ENCODE measurements around the gene TIMM10. TPM values are rescaled to one million over a fixed set of nuclear protein-coding genes. Genes with fewer than 3 reads are reported as not detected.

Gene TIMM10
- total RNA-seq, 5 donors from 2014 or later (not counting 1 experiment from before 2014, with no cell fraction given), result 20.7 to 33.2 (median 26.2) TPM

- H3K4me1 Mint-ChIP-seq, result peaks cover 52 to 69% (median 61%) of the 10 kb centered on the region in 3 donors
- Histone ChIP-seq H3K27ac (ENCODE audit: low read length) (peak overlapping the region; percentile 93), H3K4me1 (ENCODE audit: control insufficient read depth in 1 of 2, extremely low read depth in 1 of 2, insufficient read depth in 2 of 2, low read length in 2 of 2) (peaks cover 13 to 50% of the 10 kb centered on the region in 2 experiments), H3K9me3 (no peaks in the 10 kb centered on the region), H3K36me3 (ENCODE audit: control insufficient read depth in 2 of 2, extremely low read depth in 1 of 2, insufficient read depth in 1 of 2, low read length in 1 of 2) (peaks cover 0 to 7% of the 10 kb centered on the region in 2 donors), H3K4me3 (ENCODE audit: control insufficient read depth in 1 of 2, extremely low read depth in 1 of 2, low read length in 1 of 2) (peak overlapping the region; percentile 83 to 100), H3K27me3 (replicated peaks in 1 of 2; ENCODE audit: control insufficient read depth in 2 of 2, extremely low read depth in 1 of 2, insufficient read depth in 2 of 2, low read length in 1 of 2) (no peaks in the 10 kb centered on the region)
- peak; percentile 13 to 30 (median 23) for ATAC-seq (replicated peaks in 1 of 4)
- DNase-seq, result peak in 19 of 35 experiments; percentile 4 to 68 (median 25)
- H3K27me3 Mint-ChIP-seq, result no peaks in the 10 kb centered on the region
- POLR2A ChIA-PET, result interaction anchor here (0.6 to 1.0 kb wide), 2 partner anchors 70 to 143 kb away, joined by 3 read pairs; no protein-coding TSS in a partner anchor
- CTCF ChIA-PET, result interaction anchor here (0.7 to 4.4 kb wide), 15 partner anchors 33 to 1009 kb away, joined by 3 to 51 read pairs (median 3); partner anchors contain the start of genes LPXN (in 1 of the 2), SSRP1 (in 1 of the 2) and TIMM10 (in 1 of the 2)
- H3K27ac Mint-ChIP-seq, result peak overlapping the region; percentile 96 to 98
- peaks cover 11% of the 10 kb centered on the region for H3K36me3 Mint-ChIP-seq
- WGBS (ENCODE audit: insufficient coverage), result 0% methylated on average over 1 of the region's 15 CpGs
- peak overlapping the region; percentile 94 to 100 (median 98) for H3K4me3 Mint-ChIP-seq
- no peaks in the 10 kb centered on the region for H3K9me3 Mint-ChIP-seq
Measured at GRCh38 chr11:57566905-57567514, 36.5 kb upstream of the TIMM10 start.

- DNase-seq (peak in 4 of 35 experiments; percentile 11 to 69 (median 27)), ATAC-seq (replicated peaks in 1 of 4) (peak in 3 of 4 experiments; percentile 24 to 38 (median 33))
- ChIA-PET CTCF (interaction anchor here (0.5 to 4.4 kb wide), 11 partner anchors 19 to 1010 kb away, joined by 3 to 51 read pairs (median 5); no protein-coding TSS in a partner anchor), POLR2A (no interaction called here)
- H3K4me3 Mint-ChIP-seq, result peak overlapping the region; percentile 94 to 100 (median 98)
- peak overlapping the region; percentile 67 to 100 for H3K4me3 ChIP-seq (ENCODE audit: control insufficient read depth in 1 of 2, extremely low read depth in 1 of 2, low read length in 1 of 2)
- no peaks in the 10 kb centered on the region for H3K27me3 Mint-ChIP-seq
- no CpG with 5 or more reads among the region's 4 CpGs for WGBS (ENCODE audit: insufficient coverage)
- peak overlapping the region; percentile 93 for H3K27ac ChIP-seq (ENCODE audit: low read length)
- H3K36me3 Mint-ChIP-seq, result peaks cover 12% of the 10 kb centered on the region
- no peaks in the 10 kb centered on the region for H3K9me3 ChIP-seq
- H3K27ac Mint-ChIP-seq, result peak overlapping the region; percentile 96 to 98
- peaks cover 13 to 53% of the 10 kb centered on the region in 2 experiments for H3K4me1 ChIP-seq (ENCODE audit: control insufficient read depth in 1 of 2, extremely low read depth in 1 of 2, insufficient read depth in 2 of 2, low read length in 2 of 2)
- no peaks in the 10 kb centered on the region for H3K27me3 ChIP-seq (replicated peaks in 1 of 2; ENCODE audit: control insufficient read depth in 2 of 2, extremely low read depth in 1 of 2, insufficient read depth in 2 of 2, low read length in 1 of 2)
- H3K9me3 Mint-ChIP-seq, result no peaks in the 10 kb centered on the region
- H3K4me1 Mint-ChIP-seq, result peaks cover 54 to 69% (median 61%) of the 10 kb centered on the region in 3 donors
- peaks cover 0 to 9% of the 10 kb centered on the region in 2 donors for H3K36me3 ChIP-seq (ENCODE audit: control insufficient read depth in 2 of 2, extremely low read depth in 1 of 2, insufficient read depth in 1 of 2, low read length in 1 of 2)
Measured at GRCh38 chr11:57566005-57566904, 35.7 kb upstream of the TIMM10 start.

- Mint-ChIP-seq H3K4me3 (peak overlapping the region in 1 of 3 donors; percentile 98), H3K27ac (peak overlapping the region; percentile 25 to 66), H3K27me3 (no peaks in the 10 kb centered on the region), H3K36me3 (peaks cover 28% of the 10 kb centered on the region), H3K9me3 (no peaks in the 10 kb centered on the region), H3K4me1 (peaks cover 59 to 67% (median 60%) of the 10 kb centered on the region in 3 donors)
- no peak for ATAC-seq (replicated peaks in 1 of 4)
- no peak for DNase-seq
- H3K4me1 ChIP-seq (ENCODE audit: control insufficient read depth in 1 of 2, extremely low read depth in 1 of 2, insufficient read depth in 2 of 2, low read length in 2 of 2), result peaks cover 8 to 47% of the 10 kb centered on the region in 2 experiments
- H3K4me3 ChIP-seq (ENCODE audit: control insufficient read depth in 1 of 2, extremely low read depth in 1 of 2, low read length in 1 of 2), result no peak overlapping the region
- ChIA-PET CTCF (interaction anchor here in 1 of 2 donors (0.6 to 0.7 kb wide), 2 partner anchors 57 to 230 kb away, joined by 4 to 5 read pairs; no protein-coding TSS in a partner anchor), POLR2A (no interaction called here)
- no peak overlapping the region for H3K27ac ChIP-seq (ENCODE audit: low read length)
- H3K9me3 ChIP-seq, result no peaks in the 10 kb centered on the region
- WGBS (ENCODE audit: insufficient coverage), result 100% methylated on average over 1 of the region's 4 CpGs
- peaks cover 7 to 40% of the 10 kb centered on the region in 2 donors for H3K36me3 ChIP-seq (ENCODE audit: control insufficient read depth in 2 of 2, extremely low read depth in 1 of 2, insufficient read depth in 1 of 2, low read length in 1 of 2)
- H3K27me3 ChIP-seq (replicated peaks in 1 of 2; ENCODE audit: control insufficient read depth in 2 of 2, extremely low read depth in 1 of 2, insufficient read depth in 2 of 2, low read length in 1 of 2), result no peaks in the 10 kb centered on the region
Measured at GRCh38 chr11:57562596-57562995, 32.0 kb upstream of the TIMM10 start.

GRCh38 chr11:57560146-57560545, 29.6 kb upstream of the TIMM10 start:
- peaks cover 12 to 64% of the 10 kb centered on the region in 2 donors for H3K36me3 ChIP-seq (ENCODE audit: control insufficient read depth in 2 of 2, extremely low read depth in 1 of 2, insufficient read depth in 1 of 2, low read length in 1 of 2)
- WGBS (ENCODE audit: insufficient coverage), result no CpG with 5 or more reads among the region's 4 CpGs
- Mint-ChIP-seq H3K27me3 (no peaks in the 10 kb centered on the region), H3K4me3 (no peak overlapping the region), H3K27ac (no peak overlapping the region), H3K4me1 (peaks cover 46 to 51% (median 46%) of the 10 kb centered on the region in 3 donors), H3K9me3 (no peaks in the 10 kb centered on the region), H3K36me3 (peaks cover 39% of the 10 kb centered on the region)
- no peak overlapping the region for H3K4me3 ChIP-seq (ENCODE audit: control insufficient read depth in 1 of 2, extremely low read depth in 1 of 2, low read length in 1 of 2)
- ChIA-PET POLR2A (no interaction called here), CTCF (interaction anchor here (0.7 to 0.8 kb wide), 2 partner anchors 40 to 215 kb away, joined by 3 read pairs; no protein-coding TSS in a partner anchor)
- H3K9me3 ChIP-seq, result no peaks in the 10 kb centered on the region
- no peaks in the 10 kb centered on the region for H3K27me3 ChIP-seq (replicated peaks in 1 of 2; ENCODE audit: control insufficient read depth in 2 of 2, extremely low read depth in 1 of 2, insufficient read depth in 2 of 2, low read length in 1 of 2)
- ATAC-seq (replicated peaks in 1 of 4) (no peak), DNase-seq (no peak)
- peaks cover 0 to 36% of the 10 kb centered on the region in 2 experiments for H3K4me1 ChIP-seq (ENCODE audit: control insufficient read depth in 1 of 2, extremely low read depth in 1 of 2, insufficient read depth in 2 of 2, low read length in 2 of 2)
- no peak overlapping the region for H3K27ac ChIP-seq (ENCODE audit: low read length)

GRCh38 chr11:57556041-57556440, 25.5 kb upstream of the TIMM10 start:
- Mint-ChIP-seq H3K4me3 (no peak overlapping the region), H3K36me3 (peaks cover 52% of the 10 kb centered on the region), H3K9me3 (no peaks in the 10 kb centered on the region), H3K4me1 (peaks cover 5 to 14% (median 10%) of the 10 kb centered on the region in 3 donors), H3K27me3 (no peaks in the 10 kb centered on the region), H3K27ac (no peak overlapping the region)
- Histone ChIP-seq H3K36me3 (ENCODE audit: control insufficient read depth in 2 of 2, extremely low read depth in 1 of 2, insufficient read depth in 1 of 2, low read length in 1 of 2) (peaks cover 27 to 92% of the 10 kb centered on the region in 2 donors), H3K27me3 (replicated peaks in 1 of 2; ENCODE audit: control insufficient read depth in 2 of 2, extremely low read depth in 1 of 2, insufficient read depth in 2 of 2, low read length in 1 of 2) (no peaks in the 10 kb centered on the region), H3K9me3 (no peaks in the 10 kb centered on the region), H3K4me1 (ENCODE audit: control insufficient read depth in 1 of 2, extremely low read depth in 1 of 2, insufficient read depth in 2 of 2, low read length in 2 of 2) (peaks cover 0 to 4% of the 10 kb centered on the region in 2 experiments), H3K4me3 (ENCODE audit: control insufficient read depth in 1 of 2, extremely low read depth in 1 of 2, low read length in 1 of 2) (no peak overlapping the region), H3K27ac (ENCODE audit: low read length) (no peak overlapping the region)
- DNase-seq (no peak), ATAC-seq (replicated peaks in 1 of 4) (no peak)
- CTCF ChIA-PET, result no interaction called here
- POLR2A ChIA-PET, result no interaction called here
- 89% methylated on average over 8 of the region's 8 CpGs for WGBS (ENCODE audit: insufficient coverage)

GRCh38 chr11:57555393-57555792, 24.8 kb upstream of the TIMM10 start:
- POLR2A ChIA-PET, result no interaction called here
- Mint-ChIP-seq H3K4me1 (peaks cover 0 to 11% (median 6%) of the 10 kb centered on the region in 3 donors), H3K4me3 (no peak overlapping the region), H3K36me3 (peaks cover 51% of the 10 kb centered on the region), H3K9me3 (no peaks in the 10 kb centered on the region), H3K27me3 (no peaks in the 10 kb centered on the region), H3K27ac (peak overlapping the region in 1 of 2 donors; percentile 16)
- CTCF ChIA-PET, result no interaction called here
- Histone ChIP-seq H3K9me3 (no peaks in the 10 kb centered on the region), H3K4me1 (ENCODE audit: control insufficient read depth in 1 of 2, extremely low read depth in 1 of 2, insufficient read depth in 2 of 2, low read length in 2 of 2) (peaks cover 0 to 2% of the 10 kb centered on the region in 2 experiments), H3K27ac (ENCODE audit: low read length) (no peak overlapping the region), H3K27me3 (replicated peaks in 1 of 2; ENCODE audit: control insufficient read depth in 2 of 2, extremely low read depth in 1 of 2, insufficient read depth in 2 of 2, low read length in 1 of 2) (no peaks in the 10 kb centered on the region), H3K4me3 (ENCODE audit: control insufficient read depth in 1 of 2, extremely low read depth in 1 of 2, low read length in 1 of 2) (no peak overlapping the region), H3K36me3 (ENCODE audit: control insufficient read depth in 2 of 2, extremely low read depth in 1 of 2, insufficient read depth in 1 of 2, low read length in 1 of 2) (peaks cover 27 to 97% of the 10 kb centered on the region in 2 donors)
- no peak for ATAC-seq (replicated peaks in 1 of 4)
- no peak for DNase-seq
- WGBS (ENCODE audit: insufficient coverage), result 75% methylated on average over 2 of the region's 2 CpGs
